HEK293T (cell line): Measurements from ENCODE around the gene HIVEP3.

Experiments
- CTCF ChIA-PET: fragments of 350-600 bp; formaldehyde crosslinking; extraction: SDS; loops from one replicate; lab custom pipeline; 2021; ENCODE audit warnings: antibody characterized with exemption, inconsistent platforms; lab: Yijun Ruan, JAX
- POLR2A ChIA-PET: fragments of 350-600 bp; formaldehyde crosslinking; extraction: SDS; loops from one replicate; lab custom pipeline; 2020; ENCODE audit warnings: antibody characterized with exemption, inconsistent platforms; lab: Yijun Ruan, JAX
- DNase-seq: peaks from one replicate; pipeline ENCODE4 v3.0.0; 2012; ENCODE audit warnings: mixed read lengths; ENCODE audit errors: extremely low spot score
- ARNT ChIP-seq: fragments of 450-650 bp; IDR thresholded peaks from 2 replicates; pipeline ENCODE4 v1.6.1; 2017; ENCODE audit warnings: mild to moderate bottlenecking
- BHLHE40 ChIP-seq: fragments of 450-650 bp; IDR thresholded peaks from 2 replicates; pipeline ENCODE4 v1.6.1; 2016; ENCODE audit warnings: mild to moderate bottlenecking, moderate library complexity, borderline replicate concordance
- CTBP1 ChIP-seq: fragments of 450-650 bp; IDR thresholded peaks from 2 replicates; pipeline ENCODE4 v1.6.1; 2016; ENCODE audit warnings: borderline replicate concordance
- ELF4 ChIP-seq: fragments of 450-650 bp; IDR thresholded peaks from 2 replicates; pipeline ENCODE4 v1.6.1; 2017; ENCODE audit warnings: antibody characterized with exemption
- FOXA1 ChIP-seq: fragments of 450-650 bp; IDR thresholded peaks from 2 replicates; pipeline ENCODE4 v1.6.1; 2016; ENCODE audit warnings: mild to moderate bottlenecking
- FOXK2 ChIP-seq: fragments of 450-650 bp; IDR thresholded peaks from 2 replicates; pipeline ENCODE4 v1.6.1; 2016; ENCODE audit warnings: mild to moderate bottlenecking
- FOXM1 ChIP-seq: fragments of 450-650 bp; IDR thresholded peaks from 2 replicates; pipeline ENCODE4 v1.6.1; 2017; ENCODE audit warnings: mild to moderate bottlenecking, borderline replicate concordance
- HDGF ChIP-seq: fragments of 450-650 bp; IDR thresholded peaks from 2 replicates; pipeline ENCODE4 v1.6.1; 2017; ENCODE audit warnings: antibody characterized with exemption, borderline replicate concordance
- L3MBTL2 ChIP-seq: fragments of 450-650 bp; conservative IDR thresholded peaks from 2 replicates; pipeline ENCODE4 v1.6.1; 2016; ENCODE audit warnings: mild to moderate bottlenecking
- LEF1 ChIP-seq: fragments of 450-650 bp; IDR thresholded peaks from 2 replicates; pipeline ENCODE4 v1.6.1; 2017; ENCODE audit warnings: mild to moderate bottlenecking, borderline replicate concordance
- NFRKB ChIP-seq: fragments of 450-650 bp; IDR thresholded peaks from 2 replicates; pipeline ENCODE4 v1.6.1; 2016; ENCODE audit warnings: mild to moderate bottlenecking, moderate library complexity
- PKNOX1 ChIP-seq: fragments of 450-650 bp; IDR thresholded peaks from 2 replicates; pipeline ENCODE4 v1.6.1; 2016
- SP1 ChIP-seq: fragments of 450-650 bp; IDR thresholded peaks from 2 replicates; pipeline ENCODE4 v1.6.1; 2017
- SUZ12 ChIP-seq: fragments of 450-650 bp; IDR thresholded peaks from 2 replicates; pipeline ENCODE4 v1.6.1; 2016; ENCODE audit warnings: mild to moderate bottlenecking
- TARDBP ChIP-seq: fragments of 450-650 bp; IDR thresholded peaks from 2 replicates; pipeline ENCODE4 v1.6.1; 2016
- ZNF384 ChIP-seq: fragments of 450-650 bp; IDR thresholded peaks from 2 replicates; pipeline ENCODE4 v1.6.1; 2016

The HIVEP3 gene

GRCh38 chr1:41804176-41804575 is 114.5 kb downstream of the HIVEP3 start:
- ChIA-PET POLR2A (no interaction called here), CTCF (no interaction called here)
- DNase-seq, result no peak
- TF ChIP-seq NFRKB (no peak), SP1 (no peak), TARDBP (no peak), HDGF (no peak), PKNOX1 (no peak), LEF1 (no peak), ZNF384 (no peak), FOXM1 (no peak), ELF4 (no peak), FOXK2 (no peak), SUZ12 (no peak), BHLHE40 (no peak), ARNT (no peak), FOXA1 (no peak), CTBP1 (no peak), L3MBTL2 (no peak)

- TF ChIP-seq CTBP1, result no peak
- no peak for TF ChIP-seq ELF4
- TF ChIP-seq SUZ12, result no peak
- TF ChIP-seq FOXM1, result no peak
- TF ChIP-seq L3MBTL2, result no peak
- no peak for TF ChIP-seq FOXK2
- no peak for TF ChIP-seq PKNOX1
- no peak for TF ChIP-seq HDGF
- no peak for TF ChIP-seq ZNF384
- no peak for TF ChIP-seq BHLHE40
- no peak for TF ChIP-seq NFRKB
- no peak for TF ChIP-seq TARDBP
- no peak for TF ChIP-seq FOXA1
- TF ChIP-seq LEF1, result no peak
- no peak for TF ChIP-seq SP1
- TF ChIP-seq ARNT, result no peak
- DNase-seq, result no peak
- POLR2A ChIA-PET, result no interaction called here
- CTCF ChIA-PET, result no interaction called here
Measured at GRCh38 chr1:41803656-41804055, 115.1 kb downstream of the HIVEP3 start.

GRCh38 chr1:41802532-41803501 is 115.9 kb downstream of the HIVEP3 start:
- CTCF ChIA-PET, result interaction anchor here (1.4 kb wide), 1 partner anchor 9 kb away, joined by 3 read pairs; no protein-coding TSS in a partner anchor
- POLR2A ChIA-PET, result no interaction called here
- no peak for TF ChIP-seq SUZ12
- no peak for TF ChIP-seq ZNF384
- no peak for TF ChIP-seq L3MBTL2
- no peak for TF ChIP-seq LEF1
- no peak for TF ChIP-seq FOXK2
- TF ChIP-seq HDGF, result no peak
- no peak for TF ChIP-seq SP1
- no peak for TF ChIP-seq ARNT
- TF ChIP-seq TARDBP, result no peak
- no peak for DNase-seq

- CTCF ChIA-PET, result no interaction called here
- TF ChIP-seq ZNF384 (no peak), L3MBTL2 (no peak), TARDBP (no peak), BHLHE40 (no peak), NFRKB (no peak), FOXA1 (no peak), SUZ12 (no peak), SP1 (no peak), PKNOX1 (no peak), ARNT (no peak), FOXK2 (no peak), ELF4 (no peak), HDGF (no peak)
- no peak for DNase-seq
- POLR2A ChIA-PET, result no interaction called here
Measured at GRCh38 chr1:41800311-41800829, 118.4 kb downstream of the HIVEP3 start.

GRCh38 chr1:41799723-41800122 is 119.0 kb downstream of the HIVEP3 start:
- TF ChIP-seq SUZ12 (no peak), NFRKB (no peak), L3MBTL2 (no peak), FOXM1 (no peak), CTBP1 (no peak), TARDBP (no peak), SP1 (no peak), BHLHE40 (no peak), ELF4 (no peak), HDGF (no peak), FOXK2 (no peak), LEF1 (no peak), FOXA1 (no peak), ARNT (no peak), PKNOX1 (no peak), ZNF384 (no peak)
- CTCF ChIA-PET, result no interaction called here
- POLR2A ChIA-PET, result no interaction called here
- DNase-seq, result no peak
